Stromal cell of bone marrow (primary cell): ENCODE measurements around the gene ZNF211.

Source experiments
- DNase-seq: peaks from one replicate; pipeline ENCODE4 v3.0.0-alpha.2; 2012; ENCODE audit warnings: low read depth

The ZNF211 gene

GRCh38 chr19:57632987-57633831 is at the start of gene ZNF211:
TSS of gene ZNF211 (plus strand) at chr19:57633168. CDS start at chr19:57633347, 179 bp downstream.
- DNase-seq: peak; percentile 93

- DNase-seq: peak; percentile 89
Observed at GRCh38 chr19:57583521-57584416, 49.2 kb upstream of the ZNF211 start, which contains the start of gene ZIK1. TSS of gene ZIK1 (plus strand) at chr19:57584145. CDS start at chr19:57584357, 212 bp downstream.

GRCh38 chr19:57587529-57587928 is 45.4 kb upstream of the ZNF211 start:
- peak; percentile 19 for DNase-seq

- DNase-seq: no peak
Observed at GRCh38 chr19:57599377-57599760, 33.6 kb upstream of the ZNF211 start.

- peak; percentile 91 for DNase-seq
Observed at GRCh38 chr19:57599761-57600383, 33.1 kb upstream of the ZNF211 start, which contains the start of gene ZNF530. TSS of gene ZNF530 (plus strand) at chr19:57599885. CDS start at chr19:57604346, 4,461 bp downstream.

- no peak for DNase-seq
Observed at GRCh38 chr19:57606931-57607330, 26.0 kb upstream of the ZNF211 start.

- no peak for DNase-seq
Observed at GRCh38 chr19:57611113-57611512, 21.9 kb upstream of the ZNF211 start.

- peak; percentile 82 for DNase-seq
Observed at GRCh38 chr19:57613941-57614743, 18.8 kb upstream of the ZNF211 start, which contains the start of gene ZNF134. TSS of gene ZNF134 (plus strand) at chr19:57614242. CDS start at chr19:57619469, 5,227 bp downstream.

GRCh38 chr19:57615346-57615745 is 17.6 kb upstream of the ZNF211 start:
- no peak for DNase-seq

GRCh38 chr19:57620673-57621348 is 12.2 kb upstream of the ZNF211 start:
- no peak for DNase-seq

GRCh38 chr19:57623091-57623490 is 9.9 kb upstream of the ZNF211 start:
- DNase-seq: no peak

- DNase-seq: no peak
Observed at GRCh38 chr19:57633832-57634131, 814 bp downstream of the ZNF211 start.

GRCh38 chr19:57637379-57637778 is 4.4 kb downstream of the ZNF211 start:
- no peak for DNase-seq

- DNase-seq: no peak
Observed at GRCh38 chr19:57641715-57642234, 8.8 kb downstream of the ZNF211 start.

GRCh38 chr19:57642396-57643046 is 9.6 kb downstream of the ZNF211 start:
- DNase-seq: no peak

GRCh38 chr19:57643734-57644133 is 10.8 kb downstream of the ZNF211 start:
- no peak for DNase-seq

GRCh38 chr19:57648331-57649003 is 15.5 kb downstream of the ZNF211 start:
- DNase-seq: no peak

GRCh38 chr19:57651654-57651996 is 18.7 kb downstream of the ZNF211 start:
- no peak for DNase-seq

- no peak for DNase-seq
Observed at GRCh38 chr19:57653689-57654088, 20.7 kb downstream of the ZNF211 start.

GRCh38 chr19:57655443-57655842 is 22.5 kb downstream of the ZNF211 start:
- no peak for DNase-seq
